Stimulated activated CD8-positive, alpha-beta memory T cell treated with anti-CD3 and anti-CD28 coated beads, Interleukin-4, amount 100 ng/mL, for 48 hours (primary cell): Measurements from ENCODE around the gene FAM120A.
A peak's percentile ranks its signal among the peaks of the same experiment; 100 is the strongest.
"Not testable (repeated sequence)": the region's sequence is repeated elsewhere in the genome, so short reads cannot be mapped to it uniquely, and the experiment has no call there.

Source experiments
- DNase-seq: peaks from one replicate; pipeline ENCODE4 v3.0.0-alpha.2; 2020

The FAM120A gene

DNA sequence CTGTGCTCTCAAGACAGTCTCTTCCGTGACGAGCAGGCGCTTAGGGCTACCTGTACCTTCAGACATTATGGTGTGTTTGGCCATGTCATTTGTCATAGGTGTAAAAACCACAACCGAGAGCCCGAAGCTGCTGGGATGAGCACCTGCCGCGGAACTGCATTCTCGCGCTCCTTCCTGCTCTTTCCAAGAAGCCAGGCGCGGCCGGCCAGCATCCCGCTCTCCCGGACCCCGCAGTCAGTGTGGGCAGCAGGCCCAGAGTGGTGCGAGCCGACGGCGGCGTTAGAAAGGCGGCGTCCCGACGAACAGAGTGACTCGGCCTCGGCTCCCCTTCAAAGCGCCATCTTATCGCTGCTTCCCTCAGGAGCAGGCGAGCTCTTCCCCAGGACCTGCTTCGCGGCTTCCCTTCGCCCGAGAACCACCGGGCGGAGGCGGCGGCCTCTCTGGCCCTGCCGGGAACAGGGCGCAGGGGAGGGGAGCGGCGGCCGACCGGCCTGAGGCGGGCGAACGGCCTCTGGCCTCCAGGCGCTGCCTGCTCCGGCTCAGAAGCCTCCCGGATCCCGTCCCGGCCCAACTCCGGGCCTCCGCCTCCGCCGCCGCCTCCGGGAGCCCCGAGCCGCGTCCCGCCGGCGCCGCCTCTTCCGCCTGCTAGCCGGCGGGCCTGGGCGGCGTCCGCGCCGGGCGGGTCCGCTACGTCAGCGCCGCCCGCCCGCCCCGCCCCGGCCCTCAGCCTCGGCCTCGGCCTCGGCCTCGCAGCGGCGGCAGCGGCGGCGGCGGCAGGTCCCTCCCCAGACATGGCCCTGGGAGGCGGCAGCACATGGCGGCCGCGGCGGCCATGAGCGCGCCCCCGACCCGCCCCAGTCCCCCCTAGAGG, at the start of gene FAM120A:
TSS of gene FAM120A (plus strand) at position 741 of the 871 bp plus-strand sequence. CDS start 231 bp downstream, outside the sequence.
- DNase-seq, result peak; percentile 74

GRCh38 chr9:93406371-93406770, 45.1 kb upstream of the FAM120A start:
- DNase-seq, result no peak

GRCh38 chr9:93413530-93413929, 38.0 kb upstream of the FAM120A start:
- no peak for DNase-seq

GRCh38 chr9:93415176-93415690, 36.3 kb upstream of the FAM120A start:
- no peak for DNase-seq

GRCh38 chr9:93416530-93417235, 34.8 kb upstream of the FAM120A start:
- DNase-seq, result no peak

- no peak for DNase-seq
Measured at GRCh38 chr9:93417538-93417937, 33.9 kb upstream of the FAM120A start.

DNA sequence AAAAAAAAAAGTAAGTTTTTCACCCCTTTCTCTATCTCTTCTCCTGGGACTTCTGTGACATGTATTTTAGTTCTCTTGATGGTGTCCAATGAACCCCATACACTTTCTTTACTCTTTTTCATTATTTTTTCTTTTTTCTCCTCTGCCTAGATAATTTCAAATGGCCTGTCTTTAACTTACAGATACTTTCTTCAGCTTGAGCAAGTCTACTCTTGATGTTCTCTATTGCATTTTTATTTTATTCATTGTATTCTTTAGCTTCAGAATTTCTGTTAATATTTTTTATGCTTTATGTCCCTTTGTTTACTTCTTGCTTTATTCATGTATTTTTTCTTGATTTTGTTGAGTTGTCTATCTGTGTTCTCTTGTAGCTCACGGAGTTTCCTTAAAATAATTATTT, 32.5 kb upstream of the FAM120A start:
- no peak for DNase-seq

GRCh38 chr9:93422977-93423616, 28.4 kb upstream of the FAM120A start:
- DNase-seq, result no peak

DNA sequence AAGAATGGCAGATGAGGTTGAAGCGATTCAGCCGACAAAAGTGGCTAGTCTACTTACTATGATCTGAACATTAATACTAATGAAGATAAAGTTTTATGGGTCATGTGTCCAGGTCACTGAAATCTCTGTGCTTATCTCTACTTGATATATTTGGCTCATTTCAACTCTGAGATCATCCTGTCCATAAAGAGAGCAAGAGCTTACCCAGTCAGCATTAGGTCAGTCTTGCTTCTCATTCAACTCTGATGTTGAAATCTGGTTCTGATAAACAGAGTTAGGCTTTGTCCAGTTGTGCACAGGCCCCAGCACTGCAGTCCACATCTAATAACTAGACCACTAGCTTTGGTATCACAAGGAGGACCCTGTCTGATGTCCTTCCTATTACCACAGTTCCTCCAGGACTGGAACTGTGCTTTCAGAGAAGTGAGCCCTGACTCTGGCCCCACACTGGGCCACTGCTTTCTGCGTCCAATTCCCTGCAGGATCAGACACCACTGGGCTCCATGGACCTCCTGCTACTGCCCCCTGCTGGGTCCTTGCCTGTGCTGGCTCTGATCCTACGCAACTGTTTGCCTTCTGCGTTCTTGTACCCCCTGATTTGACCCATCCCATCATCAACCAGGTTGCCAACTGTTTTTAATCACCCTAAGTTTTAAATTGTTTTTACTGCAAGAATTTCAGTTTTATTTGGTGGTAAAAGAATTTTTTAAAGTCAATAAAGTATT, 23.7 kb upstream of the FAM120A start:
- peak; percentile 33 for DNase-seq

GRCh38 chr9:93431539-93432105, 19.9 kb upstream of the FAM120A start:
- no peak for DNase-seq

GRCh38 chr9:93432964-93433363, 18.5 kb upstream of the FAM120A start:
- DNase-seq, result no peak

DNA sequence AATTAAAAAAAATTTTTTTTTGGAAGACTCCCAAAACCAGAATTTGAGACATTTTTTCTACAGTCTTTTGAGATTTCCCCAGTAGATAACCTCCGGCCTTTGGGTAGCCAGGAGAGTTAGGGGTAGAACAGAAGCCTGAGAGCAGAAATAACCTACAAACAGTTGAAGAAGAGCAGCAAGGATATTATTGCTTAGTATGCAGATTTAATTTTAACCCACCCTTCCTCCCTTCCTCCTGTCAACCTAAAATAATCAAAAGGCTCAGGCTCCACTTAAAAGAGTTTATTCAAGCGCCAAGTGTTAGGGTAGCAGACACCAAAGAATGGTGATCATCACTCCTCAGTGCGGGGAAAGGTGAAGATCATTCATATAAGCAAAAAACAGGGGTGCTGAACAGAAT, 17.4 kb upstream of the FAM120A start:
- DNase-seq, result no peak

- no peak for DNase-seq
Measured at GRCh38 chr9:93435386-93435785, 16.1 kb upstream of the FAM120A start.

DNA sequence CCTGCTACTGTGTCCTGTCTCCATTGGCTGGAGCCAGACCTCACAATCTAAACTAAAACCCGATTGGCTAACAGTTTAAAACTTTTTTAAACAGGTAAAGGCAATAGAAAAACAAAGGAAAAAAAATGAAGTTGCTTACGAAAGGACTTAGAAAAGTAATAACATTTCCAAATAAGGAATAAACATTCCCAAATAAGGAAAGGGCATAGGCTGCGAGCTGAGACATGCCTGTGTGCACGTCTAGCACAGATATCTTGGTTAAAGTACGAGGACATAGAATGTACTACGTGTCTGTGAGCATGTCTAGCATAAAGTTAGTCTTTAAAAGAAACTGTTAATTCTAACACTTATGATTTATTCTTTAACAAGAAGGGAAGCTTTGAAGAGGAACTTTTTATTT, 15.3 kb upstream of the FAM120A start:
- DNase-seq, result no peak

DNA sequence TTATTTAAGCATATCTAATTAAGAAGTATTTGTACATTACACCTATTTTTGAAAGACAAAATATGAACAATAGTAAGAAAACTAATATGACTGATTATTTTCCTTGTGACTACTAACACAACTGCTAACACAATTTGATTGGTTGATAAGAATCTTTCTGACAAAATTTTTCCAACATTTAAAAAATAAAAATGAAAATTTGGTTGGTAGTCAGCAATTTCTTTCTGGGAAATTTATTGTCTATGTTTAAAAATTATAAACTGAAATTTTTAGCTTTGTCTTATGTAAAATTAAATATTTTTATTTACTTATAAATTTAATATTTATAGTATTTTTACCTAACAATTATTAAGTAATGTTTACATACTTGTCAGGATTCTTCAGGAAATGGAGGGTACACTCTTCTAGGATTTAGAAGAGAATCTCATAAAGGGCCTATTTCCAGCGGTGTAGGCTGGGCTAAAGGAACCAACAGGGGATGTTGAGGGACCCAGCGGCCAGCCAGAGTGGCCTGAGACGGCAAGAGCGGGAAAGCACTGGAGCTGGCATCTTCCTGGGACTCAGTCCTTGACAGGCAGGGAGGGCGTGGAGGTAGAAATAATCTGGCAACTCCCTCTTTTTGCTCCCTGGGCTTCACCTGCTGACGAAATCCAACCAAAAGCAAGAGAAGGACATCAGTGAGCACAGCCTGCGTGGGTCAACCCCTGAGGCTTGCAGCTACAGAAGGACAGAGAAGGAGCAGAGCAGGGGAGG, 14.7 kb upstream of the FAM120A start:
- DNase-seq, result no peak

DNA sequence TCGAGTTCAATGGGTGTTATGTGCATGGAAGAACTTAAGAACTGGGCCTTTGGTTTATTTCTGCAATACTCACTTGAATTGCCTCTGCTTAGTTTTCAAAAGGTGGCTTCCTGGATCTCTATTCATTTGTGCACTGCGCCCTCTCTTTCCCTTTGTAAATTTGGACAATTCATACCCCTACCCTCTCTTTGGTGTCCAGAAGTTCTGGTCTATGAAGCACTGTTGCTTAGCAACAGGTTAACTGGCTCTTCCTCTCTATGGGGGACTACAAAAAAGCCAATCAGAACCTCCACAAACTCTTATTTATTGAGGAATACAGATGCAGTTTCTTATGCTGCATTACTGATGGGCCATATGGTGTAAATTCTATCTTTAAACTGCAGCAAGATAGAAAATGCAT, 13.5 kb upstream of the FAM120A start:
- DNase-seq, result no peak

GRCh38 chr9:93439301-93439700, 12.2 kb upstream of the FAM120A start:
- DNase-seq, result not testable (repeated sequence)

GRCh38 chr9:93440896-93441580, 10.4 kb upstream of the FAM120A start:
- DNase-seq, result no peak

- no peak for DNase-seq
Measured at GRCh38 chr9:93446073-93446472, 5.4 kb upstream of the FAM120A start.

DNA sequence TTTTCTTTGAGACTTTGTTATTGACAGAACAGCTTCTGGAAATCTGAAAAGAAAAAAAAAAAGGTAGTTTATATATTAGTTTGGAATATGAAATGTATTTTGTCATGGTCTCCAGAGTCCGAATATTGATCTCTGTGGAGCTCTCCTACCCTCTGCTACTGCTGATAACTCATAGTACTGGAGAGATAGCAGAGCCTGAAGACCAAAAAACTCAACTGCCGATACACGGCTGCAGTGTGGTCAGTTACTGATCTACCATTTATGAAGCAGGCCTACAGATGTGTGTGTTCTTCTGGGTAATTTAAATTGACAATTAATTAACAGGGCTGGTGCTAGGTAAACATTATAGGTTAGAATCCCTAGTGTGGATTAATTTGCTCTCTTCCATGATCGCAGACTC, 3.8 kb upstream of the FAM120A start:
- no peak for DNase-seq
